NCI-H1105 (cell line): ENCODE measurements around the gene RBMS1.
A peak's percentile ranks its signal among the peaks of the same experiment; 100 is the strongest.

ENCODE experiments used
- DNase-seq: peaks from one replicate; lab custom pipeline; 2025; lab: John Stamatoyannopoulos, UW

The RBMS1 gene, protein sequence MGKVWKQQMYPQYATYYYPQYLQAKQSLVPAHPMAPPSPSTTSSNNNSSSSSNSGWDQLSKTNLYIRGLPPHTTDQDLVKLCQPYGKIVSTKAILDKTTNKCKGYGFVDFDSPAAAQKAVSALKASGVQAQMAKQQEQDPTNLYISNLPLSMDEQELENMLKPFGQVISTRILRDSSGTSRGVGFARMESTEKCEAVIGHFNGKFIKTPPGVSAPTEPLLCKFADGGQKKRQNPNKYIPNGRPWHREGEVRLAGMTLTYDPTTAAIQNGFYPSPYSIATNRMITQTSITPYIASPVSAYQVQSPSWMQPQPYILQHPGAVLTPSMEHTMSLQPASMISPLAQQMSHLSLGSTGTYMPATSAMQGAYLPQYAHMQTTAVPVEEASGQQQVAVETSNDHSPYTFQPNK

GRCh38 chr2:160493227-160494028, at the start of gene RBMS1:
TSS of gene RBMS1 (minus strand) at chr2:160493807. CDS start at chr2:160493363, 444 bp downstream.
- DNase-seq = peak; percentile 60

GRCh38 chr2:160541745-160542144, 48.1 kb upstream of the RBMS1 start:
- DNase-seq = no peak

DNA sequence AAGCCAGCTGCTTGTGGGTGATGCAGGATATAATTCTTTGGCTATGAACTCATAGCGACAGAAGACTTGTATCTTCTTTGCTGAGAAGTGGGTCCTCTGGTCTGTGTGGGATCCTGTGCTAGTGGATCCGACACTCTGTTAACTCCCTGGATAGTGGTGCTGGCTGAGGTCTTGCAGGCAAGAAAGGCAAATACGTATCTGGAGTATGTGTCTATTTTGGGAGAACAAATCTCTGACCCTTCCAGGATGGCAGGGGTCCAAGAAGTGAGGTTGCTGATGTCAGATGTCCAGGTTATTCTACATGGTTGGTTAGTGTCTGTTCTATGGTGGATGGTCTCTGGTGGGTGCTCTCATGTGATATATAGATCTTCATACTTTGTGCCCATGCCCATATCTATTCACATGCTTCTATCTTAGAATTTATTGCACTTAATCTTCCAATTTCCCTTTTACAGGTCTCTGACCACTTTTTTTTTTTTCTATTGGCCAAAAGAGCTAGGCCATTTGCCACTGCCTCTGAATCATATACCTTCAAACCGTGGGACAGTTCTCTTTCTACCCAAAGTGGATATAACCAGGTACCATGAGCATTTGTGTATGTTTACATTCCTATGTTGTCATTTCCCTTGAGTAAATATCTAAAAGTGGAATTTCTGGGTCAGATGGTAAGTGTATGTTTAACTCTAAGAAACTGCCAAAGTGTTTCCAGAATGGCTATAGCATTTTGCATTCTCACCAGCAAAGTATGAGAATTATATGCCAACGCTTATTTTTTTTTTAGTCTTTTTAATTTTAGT, 45.1 kb upstream of the RBMS1 start:
- no peak for DNase-seq

GRCh38 chr2:160538115-160538514, 44.5 kb upstream of the RBMS1 start:
- no peak for DNase-seq

- no peak for DNase-seq
These were observed 41.4 kb upstream of the RBMS1 start for GRCh38 chr2:160534996-160535395.

DNA sequence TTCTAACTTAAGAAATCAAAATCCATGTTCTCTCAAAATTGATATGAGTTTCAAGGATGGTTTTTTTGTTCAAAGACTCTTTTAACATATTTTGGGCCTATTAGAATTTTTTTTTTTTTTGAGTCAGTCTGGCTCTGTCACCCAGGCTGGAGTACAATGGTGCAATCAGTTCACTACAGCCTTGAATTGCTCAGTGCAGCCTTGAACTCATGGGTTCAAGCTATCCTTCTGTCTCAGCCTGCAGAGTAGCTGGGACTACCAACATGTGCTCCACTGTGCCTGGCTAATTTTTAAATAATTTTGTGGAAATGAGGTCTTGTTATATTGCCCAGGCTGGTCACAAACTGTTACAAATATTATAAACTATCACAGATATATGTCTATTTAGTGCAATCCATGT, 40.6 kb upstream of the RBMS1 start:
- no peak for DNase-seq

- DNase-seq = no peak
These were observed 39.9 kb upstream of the RBMS1 start for GRCh38 chr2:160533482-160533881.

DNA sequence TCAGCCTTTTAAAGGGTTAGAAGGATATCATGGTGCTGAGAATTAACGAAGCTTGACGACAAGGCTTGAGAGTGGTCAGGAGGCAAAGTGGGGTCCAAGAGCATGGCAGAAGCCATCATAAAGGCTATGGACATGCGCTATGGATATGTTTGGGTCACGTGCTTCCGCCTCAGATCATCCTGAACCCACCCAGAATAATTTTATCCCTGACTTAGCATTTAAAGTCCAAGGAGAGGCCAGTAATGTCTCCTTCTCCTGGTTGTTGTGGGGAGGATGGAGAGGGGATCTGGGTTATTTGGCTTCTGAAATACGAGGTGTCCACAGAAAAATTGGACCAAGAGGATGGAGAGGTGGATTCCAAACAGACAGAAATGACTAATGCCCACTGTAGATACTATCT, 38.8 kb upstream of the RBMS1 start:
- DNase-seq = no peak

DNA sequence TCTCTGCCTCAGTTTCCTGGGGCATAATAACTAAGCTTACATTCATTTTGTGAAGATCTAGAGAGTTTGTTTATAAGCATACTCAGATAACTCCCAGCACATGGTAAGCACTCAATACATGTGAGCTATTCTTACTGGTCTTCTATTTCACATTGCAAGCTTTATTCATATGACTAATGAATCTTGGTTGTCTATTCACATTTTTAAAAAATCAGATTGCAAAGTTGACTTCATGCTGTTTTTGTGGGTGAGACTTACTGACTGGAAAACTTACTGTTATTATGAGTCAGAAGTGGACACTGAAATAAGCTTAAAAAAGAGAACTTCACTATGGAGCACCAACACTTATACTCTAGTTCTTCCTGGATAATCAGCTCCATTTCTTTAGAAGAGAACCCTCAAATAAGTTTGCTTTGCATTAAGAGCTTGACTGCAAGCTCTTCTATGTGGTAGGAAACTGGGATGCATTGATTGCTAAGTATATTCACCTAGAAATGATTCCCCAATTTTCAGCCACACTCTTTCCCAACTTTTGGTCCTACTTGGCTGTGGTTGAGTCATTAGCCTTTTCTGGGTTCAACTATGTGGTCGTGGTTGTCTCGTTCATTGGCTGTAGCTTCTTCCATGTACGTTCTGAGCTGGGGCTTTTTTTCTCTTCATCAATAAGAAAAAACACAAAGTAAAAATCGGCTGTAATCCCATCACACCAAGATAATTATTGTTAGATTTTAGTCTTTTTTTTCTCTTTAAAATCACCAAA, 29.5 kb upstream of the RBMS1 start:
- no peak for DNase-seq

DNA sequence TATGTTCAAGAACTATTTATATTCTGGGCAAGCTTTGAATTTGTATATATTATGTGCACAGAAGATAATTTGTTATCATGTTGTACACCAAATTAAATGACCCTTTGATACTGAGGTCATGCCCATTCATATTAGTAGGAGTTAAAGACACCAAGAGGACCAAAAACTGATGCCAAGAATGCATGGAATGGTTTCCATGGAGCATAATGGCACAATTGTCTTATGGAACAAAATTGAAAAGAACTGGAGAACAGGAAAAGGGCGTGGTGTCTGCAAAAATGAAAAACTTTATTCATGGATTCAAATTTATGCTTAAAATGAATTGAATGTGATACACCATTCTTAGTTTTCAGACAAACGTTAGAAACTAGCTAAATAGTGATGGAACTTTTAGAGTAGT, 24.1 kb upstream of the RBMS1 start:
- no peak for DNase-seq

DNA sequence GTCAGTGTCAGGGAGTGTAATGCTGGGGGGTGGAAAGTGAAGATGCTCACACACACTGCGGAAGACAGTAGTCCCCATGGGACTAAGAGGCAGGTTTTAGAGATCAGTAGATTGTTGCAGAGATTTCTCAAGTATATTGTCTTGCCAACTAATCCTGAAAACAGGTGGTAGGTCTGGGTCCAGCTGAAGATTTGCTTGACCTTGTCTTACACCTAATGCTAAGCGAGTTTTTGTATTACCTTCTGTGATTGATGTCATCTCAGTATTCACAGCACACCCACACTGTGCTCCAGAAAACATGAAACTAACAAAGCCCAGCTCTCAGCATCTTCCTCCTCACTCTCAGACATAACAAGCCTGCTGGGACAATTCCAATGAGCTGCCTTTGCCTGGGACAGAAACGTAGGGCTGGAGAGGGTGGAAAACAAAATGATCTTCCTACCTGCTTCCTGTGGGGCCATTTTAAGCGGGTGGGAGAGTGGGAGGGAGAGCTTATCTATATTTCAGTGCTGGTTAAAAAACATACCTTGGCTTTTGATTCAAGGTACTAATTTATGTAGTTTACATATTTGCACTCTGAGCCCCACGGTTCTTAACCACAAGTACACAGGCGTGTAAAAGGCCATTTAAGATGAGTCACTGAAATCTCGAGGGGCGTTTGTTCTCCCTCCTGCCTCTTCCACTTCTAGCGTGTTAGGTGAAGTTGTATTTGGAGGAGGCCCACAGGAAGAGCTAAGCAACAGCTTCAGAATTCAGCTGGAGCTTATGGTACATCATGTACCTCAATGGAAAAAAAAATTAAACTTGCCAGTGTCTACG, 23.1 kb upstream of the RBMS1 start:
- no peak for DNase-seq

- DNase-seq = no peak
These were observed 21.5 kb upstream of the RBMS1 start for GRCh38 chr2:160515120-160515519.

- DNase-seq = no peak
These were observed 19.5 kb upstream of the RBMS1 start for GRCh38 chr2:160513120-160513519.

- no peak for DNase-seq
These were observed 18.9 kb upstream of the RBMS1 start for GRCh38 chr2:160512491-160512890.

GRCh38 chr2:160510617-160511016, 17.0 kb upstream of the RBMS1 start:
- no peak for DNase-seq

DNA sequence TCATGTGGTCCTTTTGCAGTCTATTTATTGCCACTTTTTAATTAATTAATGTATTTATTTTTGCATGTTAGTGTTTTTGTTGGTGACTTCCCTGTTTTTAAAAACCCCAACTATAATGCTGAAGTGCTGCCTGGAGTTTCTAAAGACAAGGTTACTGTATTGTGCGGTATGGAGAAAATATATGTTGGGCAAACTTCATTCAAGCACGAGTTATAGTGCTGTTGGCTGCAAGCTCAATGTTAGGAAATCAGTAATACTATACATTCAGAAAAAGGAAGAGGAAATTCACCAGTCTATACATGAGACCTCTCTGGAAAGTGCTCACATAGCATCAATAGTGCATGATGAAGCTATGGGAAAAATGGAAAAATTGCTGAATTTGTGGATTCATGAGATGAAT, 15.4 kb upstream of the RBMS1 start:
- no peak for DNase-seq

DNA sequence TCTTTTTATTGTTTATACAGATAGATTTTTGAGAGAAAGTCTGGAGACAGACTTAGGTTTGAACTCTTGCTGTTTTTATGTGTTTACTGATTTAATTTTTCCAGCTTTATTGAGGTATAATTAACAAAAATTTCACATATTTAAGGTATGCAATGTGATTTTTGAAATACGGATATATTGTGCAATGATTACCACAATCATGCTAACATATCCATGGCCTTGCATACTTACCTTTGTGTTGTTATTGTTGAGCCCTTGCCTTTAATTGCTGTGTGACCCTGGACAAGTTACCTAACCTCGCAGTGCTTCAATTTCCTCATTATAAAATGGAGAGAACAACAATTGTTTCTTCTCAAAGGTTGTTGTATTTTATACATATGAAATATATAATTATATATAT, 13.9 kb upstream of the RBMS1 start:
- no peak for DNase-seq

GRCh38 chr2:160507046-160507407, 13.4 kb upstream of the RBMS1 start:
- no peak for DNase-seq

DNA sequence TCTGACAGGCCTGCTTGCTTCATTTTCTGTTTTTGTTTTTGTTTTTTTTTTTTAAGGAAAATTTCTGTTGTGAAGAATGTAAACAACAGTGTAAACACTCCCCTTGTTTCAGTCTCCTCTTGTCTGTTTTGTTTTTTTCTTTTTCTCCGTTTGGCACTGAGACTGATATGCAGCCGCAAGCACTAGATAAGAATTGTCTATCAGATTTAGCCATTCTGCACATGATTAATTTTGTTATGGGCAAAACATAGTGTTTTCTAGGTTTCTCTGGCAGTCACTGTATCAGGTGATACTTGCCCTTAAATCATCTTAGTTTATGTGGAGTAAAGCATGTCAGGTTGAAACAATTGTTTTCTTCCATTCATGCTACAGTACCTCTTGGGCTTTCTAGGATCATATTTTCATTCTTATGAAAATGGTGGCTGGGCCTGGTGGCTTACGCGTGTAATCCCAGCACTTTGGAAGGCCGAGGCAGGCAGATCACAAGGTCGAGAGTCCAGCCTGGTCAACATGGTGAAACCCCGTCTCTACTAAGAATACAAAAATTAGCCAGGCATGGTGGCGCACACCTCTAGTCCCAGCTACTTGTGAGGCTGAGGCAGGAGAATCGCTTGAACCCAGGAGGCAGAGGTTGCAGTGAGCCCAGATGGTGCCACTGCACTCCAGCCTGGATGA, 12.9 kb upstream of the RBMS1 start:
- DNase-seq = no peak

GRCh38 chr2:160505256-160505655, 11.6 kb upstream of the RBMS1 start:
- DNase-seq = no peak
